Measurements from ENCODE around the gene SERPINB1.
"Not testable (repeated sequence)": the region's sequence is repeated elsewhere in the genome, so short reads cannot be mapped to it uniquely, and the experiment has no call there.

SERPINB1 gene

DNA sequence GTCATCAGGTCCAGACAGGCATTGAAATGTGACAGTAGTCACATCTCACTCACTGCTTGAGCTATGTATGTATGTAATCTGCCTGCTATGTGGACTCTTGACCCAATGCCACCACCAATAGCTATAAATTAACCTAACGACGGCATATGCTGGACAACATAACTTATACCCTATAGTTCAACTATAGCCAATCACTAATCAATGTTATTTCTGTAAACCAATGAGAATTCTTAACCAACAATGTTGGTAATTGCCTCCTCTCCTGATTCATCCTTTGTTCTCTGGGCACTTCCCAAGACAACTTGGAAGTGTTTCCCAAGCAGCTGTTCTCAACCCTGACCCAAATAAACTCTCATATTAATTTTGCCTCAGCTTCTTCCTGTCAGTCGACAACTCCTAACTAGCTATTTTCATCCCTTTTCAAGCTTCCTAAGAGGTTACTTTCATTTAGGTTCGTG, 24.1 kb upstream of the SERPINB1 start:
- no peak for DNase-seq

DNA sequence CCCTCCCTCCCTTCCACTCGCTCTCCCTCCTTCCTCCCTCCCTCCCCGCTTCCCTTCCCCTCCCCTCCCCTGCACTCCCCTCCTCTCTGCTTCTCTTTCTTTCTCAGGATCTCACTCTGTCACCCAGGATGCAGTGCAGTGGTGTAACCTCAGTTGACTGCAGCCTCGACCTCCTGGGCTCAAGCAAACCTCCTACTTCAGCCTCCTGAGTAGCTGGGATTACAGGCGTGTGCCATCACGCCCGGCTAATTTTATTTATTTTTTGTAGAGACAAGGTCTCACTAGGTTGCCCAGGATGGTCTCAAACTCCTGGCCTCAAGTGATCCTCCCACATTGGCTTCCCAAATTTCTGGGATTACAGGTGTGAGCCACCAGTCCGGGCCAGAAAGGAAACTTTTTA, 23.6 kb upstream of the SERPINB1 start:
- DNase-seq: no peak

DNA sequence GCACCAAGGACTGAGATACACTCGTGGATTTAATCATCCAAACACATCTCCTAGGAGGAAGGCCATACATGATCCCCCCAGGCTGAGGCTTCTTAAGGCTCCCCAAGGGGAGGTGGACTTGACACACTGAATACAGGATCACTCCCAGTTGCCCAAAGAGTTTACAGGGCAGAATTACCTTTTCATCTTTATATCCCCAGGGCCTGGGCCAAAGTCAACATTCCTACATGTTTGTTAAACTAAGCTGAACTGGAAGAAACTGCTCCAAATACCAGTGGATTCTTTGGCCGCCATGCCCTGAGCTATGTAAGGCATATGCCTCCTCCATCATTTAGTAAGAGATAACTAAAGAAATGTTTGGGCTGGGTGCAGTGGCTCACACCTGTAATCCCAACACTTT, 22.2 kb upstream of the SERPINB1 start:
- DNase-seq: no peak

DNA sequence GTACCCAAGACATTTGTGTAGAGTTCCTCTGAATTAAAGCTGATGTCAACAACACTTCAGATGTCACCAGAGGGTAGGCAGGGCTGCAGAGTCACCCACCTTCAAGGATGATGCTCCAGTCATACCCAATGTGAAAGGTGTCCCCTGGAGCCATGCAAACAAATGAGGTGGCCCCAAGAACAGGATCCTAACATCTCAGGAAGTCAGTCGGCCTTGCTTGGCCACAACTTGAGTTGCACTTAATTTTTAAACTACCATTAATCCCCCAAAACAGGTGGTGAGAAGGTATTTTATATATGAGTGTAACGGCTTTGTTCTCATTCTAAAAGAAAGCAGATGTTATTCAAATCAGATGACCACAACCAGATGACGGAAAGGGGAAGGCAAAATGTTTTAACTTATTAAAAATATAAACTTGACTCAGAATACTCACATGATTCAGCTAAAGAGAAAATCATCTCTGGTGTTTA, 21.1 kb upstream of the SERPINB1 start:
- no peak for DNase-seq

DNA sequence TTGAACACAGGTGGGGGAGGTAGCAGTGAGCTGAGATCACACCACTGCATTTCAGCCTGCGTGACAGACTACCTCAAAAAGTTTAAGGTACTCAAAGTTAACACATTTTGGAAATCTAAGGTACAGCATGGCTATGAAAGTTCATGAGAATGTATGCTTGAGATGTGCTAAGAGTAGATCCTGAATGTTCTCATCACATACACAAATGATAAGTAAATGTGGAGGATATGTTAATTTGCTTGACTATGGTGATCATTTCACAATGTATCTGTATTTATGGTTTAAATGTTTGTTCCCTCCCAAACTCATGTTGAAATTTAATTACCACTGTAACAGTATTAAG, 20.1 kb upstream of the SERPINB1 start:
- no peak for DNase-seq

DNA sequence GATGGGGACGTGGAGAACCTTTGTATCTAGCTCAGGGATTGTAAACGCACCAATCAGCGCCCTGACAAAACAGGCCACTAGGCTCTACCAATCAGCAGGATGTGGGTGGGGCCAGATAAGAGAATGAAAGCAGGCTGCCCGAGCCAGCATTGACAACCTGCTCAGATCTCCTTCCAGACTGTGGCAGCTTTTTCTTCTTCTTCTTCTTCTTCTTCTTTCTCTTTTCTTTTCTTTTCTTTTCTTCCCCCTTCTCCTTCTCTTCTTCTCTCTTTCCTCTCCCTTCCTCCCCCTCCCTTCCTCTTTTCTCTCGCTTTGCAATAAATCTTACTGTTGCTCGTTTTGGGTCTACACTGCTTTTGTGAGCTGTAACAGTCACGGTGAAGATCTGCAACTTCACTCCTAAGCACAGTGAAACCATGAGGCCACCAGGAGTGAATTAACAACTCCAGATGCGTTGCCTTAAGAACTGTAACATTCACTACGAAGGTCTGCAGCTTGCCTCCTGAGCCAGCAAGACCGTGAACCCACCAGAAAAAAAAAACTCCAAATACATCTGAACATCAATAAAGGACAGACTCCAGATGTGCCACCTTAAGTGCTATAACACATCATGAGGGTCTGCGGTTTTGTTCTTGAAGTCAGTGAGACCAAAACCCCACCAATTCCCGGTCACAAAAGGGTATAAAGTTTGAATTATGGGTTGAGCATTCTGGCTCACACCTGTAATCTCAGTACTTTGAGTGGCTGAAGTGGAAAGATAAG, 19.6 kb upstream of the SERPINB1 start:
- no peak for DNase-seq

DNA sequence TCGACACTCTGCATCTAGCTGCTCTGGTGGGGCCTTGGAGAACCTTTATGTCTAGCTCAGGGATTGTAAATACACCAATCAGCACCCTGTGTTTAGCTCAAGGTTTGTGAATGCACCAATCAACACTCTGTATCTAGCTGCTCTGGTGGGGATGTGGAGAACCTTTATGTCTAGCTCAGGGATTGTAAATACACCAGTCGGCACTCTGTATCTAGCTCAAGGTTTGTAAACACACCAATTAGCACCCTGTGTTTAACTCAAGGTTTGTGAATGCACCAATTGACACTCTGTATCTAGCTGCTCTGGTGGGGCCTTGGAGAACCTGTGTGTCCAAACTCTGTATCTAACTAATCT, 19.0 kb upstream of the SERPINB1 start:
- DNase-seq: not testable (repeated sequence)

DNA sequence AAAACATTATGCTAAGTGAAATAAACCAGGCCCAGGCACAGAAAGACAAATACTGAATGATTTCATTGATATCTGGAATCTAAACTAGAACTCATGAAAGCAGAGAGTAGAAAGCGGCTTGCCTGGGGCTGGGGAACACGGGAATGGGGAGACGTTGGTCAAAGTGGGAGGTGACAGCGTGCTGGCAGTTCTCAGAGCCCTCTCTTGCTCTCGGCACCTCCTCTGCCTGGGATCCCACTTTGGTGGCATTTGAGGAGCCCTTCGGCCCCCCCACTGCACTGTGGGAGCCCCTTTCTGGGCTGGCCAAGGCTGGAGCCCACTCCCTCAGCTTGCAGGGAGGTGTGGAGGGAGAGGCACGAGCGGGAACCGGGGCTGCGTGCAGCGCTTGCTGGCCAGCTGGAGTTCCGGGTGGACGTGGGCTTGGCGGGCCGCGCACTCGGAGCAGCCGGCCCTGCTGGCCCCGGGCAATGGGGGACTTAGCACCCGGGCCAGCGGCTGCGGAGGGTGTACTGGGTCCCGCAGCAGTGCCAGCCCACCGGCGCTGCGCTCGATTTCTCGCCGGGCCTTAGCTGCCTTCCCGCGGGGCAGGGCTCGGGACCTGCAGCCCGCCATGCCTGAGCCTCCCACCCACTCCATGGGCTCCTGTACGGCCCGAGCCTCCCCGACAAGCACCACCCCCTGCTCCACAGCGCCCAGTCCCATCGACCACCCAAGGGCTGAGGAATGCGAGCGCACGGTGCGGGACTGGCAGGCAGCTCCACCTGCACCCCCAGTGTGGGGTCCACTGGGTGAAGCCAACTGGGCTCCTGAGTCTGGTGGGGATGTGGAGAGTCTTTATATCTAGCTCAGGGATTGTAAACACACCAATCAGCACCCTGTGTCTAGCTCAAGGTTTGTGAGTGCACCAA, 18.4 kb upstream of the SERPINB1 start:
- DNase-seq: not testable (repeated sequence)

DNA sequence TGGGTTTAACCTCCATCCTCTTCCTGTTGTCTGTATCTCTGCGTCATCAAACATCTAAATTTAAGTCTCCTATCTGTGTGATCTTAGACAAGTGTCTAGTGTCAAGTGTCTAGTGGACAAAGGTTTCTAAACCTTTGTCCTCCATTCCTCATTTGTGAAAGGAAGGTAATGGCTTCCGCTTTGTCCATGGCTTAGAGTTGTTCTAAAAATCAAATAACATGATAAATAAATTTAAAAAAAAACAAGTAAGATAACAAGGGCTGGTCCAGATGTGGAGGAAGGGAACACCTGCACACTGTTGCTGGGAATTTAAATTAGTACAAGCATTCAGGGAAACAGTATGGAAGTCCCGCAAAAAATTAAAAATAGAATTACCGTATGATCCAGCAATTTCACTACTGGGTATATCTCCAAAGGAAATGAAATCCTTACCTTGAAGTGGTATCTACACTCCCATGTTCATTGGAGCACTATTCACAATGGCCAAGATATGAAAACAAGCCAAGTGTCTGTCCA, 17.6 kb upstream of the SERPINB1 start:
- DNase-seq: no peak

DNA sequence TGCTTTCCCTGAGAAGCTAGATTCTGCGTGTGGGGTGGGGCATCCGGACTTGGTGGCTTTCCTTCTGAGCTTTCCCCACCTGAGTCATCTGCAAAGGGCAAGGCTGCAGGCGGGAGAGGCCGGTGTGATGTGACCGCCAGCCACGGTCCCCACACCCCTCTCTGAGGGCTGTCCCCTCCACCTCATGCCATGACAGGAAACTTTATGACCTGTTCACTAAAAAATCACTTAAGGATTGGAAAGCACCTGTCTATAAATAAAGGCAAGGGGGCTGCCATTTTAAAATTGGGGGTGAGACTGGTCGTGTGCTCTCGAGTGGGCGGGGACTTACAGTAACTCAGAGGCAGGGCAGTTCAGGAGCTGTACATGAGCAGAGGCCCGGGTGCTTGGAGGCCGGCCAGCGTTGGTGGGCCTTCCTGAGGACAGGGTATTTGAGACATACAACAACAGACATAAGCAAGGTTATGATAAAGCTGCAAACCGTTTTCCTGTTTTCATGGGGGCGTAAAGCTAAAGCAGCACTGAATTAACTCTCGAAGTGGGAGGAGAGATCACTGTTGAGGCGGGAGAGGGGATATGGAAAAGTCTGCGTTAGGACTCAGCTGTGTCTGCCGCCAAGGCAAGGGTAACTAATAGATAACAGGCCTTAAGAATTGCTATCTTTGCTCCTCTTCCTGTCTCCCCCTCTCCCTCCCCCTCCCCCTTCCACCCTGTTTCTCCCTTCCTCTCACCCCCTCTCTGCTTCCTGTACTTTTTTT, 16.1 kb upstream of the SERPINB1 start:
- no peak for DNase-seq

DNA sequence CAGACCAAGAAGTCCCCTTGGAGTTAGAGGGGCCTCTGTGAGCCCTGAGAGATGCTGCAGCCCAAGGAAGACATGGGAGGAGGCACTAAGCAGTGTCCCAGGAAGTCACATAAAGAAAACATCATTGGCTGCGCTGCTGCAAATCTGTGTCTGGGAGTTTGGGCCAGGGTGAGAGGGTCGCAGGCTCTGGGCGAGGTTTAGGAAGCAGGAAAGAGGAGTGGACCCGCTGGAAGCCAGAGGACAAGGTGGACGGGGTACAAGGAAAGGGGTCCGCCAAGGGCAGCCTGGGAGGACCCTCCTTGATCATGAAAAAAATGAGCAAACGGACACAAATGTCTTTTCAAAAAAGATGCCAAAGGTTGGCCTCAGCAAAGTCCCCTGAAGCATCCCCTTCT, 15.5 kb upstream of the SERPINB1 start:
- no peak for DNase-seq

DNA sequence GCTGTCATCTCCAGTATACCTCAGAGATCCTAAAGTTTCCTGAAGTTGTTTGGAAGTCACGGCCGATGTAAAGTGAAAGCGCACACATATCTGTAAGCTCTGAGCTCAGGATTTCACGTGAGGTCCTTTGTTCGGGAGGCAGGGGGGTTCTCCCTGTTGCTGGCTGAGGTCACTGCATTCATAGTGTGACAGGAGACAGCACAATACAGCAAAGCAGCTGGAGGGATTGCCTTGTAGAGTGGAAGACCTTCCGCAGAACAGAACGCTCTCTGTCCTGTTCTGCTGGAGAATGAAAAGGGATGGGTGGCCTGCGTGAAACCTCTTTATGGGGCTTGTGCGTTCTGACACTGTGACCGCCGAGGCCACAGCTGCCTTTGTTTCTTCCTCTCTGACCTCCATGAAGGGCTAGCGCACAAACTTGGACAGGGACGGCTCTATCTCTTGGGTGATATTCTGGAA, 13.4 kb upstream of the SERPINB1 start:
- DNase-seq: no peak

DNA sequence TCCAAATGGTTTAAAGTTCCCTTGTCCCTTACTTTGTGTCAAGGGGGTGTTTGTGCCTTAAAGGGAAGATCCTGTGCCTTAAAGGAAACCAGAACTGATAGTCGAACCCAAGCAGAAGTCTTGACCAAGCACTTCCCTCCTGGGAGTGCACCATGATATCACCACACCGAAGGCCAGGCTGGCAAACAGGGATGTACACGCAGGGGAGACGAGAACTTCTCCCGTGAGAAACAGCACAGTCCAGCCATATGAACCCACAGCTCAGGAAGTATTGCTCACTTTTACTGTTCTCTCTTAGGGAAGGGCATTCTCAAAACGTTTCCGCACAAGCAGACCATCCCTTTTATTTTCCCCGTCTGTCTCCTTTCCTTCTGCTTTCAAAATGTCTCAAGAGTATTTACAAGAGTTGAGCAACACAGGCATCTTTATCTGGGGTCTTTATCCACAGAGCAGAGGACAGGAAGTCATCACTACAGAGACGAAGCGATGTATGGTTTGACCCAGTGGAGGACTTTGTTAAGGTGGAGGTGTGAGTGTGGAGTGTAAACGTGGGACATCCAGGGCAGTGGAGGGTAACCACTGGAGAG, 12.8 kb upstream of the SERPINB1 start:
- no peak for DNase-seq

DNA sequence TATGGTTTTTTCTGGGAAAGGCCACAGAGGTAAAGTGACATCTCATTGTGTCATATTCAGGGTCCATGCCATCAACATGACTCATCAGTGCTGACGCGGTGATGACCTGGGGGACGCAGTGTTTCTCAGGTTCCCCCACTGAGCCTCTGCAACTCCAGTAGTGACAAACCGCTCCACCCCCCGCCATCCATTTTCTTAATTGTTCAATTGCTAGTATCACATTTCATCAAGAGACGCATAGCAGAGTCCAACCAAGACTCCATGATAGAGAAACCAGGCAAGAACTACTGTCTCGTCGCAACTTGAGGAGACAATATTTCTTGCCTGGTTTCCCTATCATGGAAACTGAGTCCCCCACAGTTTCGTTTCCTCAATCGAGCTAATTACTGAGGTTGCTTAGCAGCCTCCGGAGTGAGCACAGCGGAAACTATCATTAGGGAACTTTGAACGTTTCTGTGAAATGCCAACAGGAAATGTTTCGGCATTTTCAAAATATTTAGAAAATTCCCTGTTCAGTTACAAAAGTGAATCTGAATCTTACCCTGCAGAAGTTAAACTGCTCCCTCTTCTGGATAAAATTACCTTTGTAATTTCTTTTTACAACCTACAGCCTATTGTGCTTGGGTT, 12.2 kb upstream of the SERPINB1 start:
- DNase-seq: no peak

DNA sequence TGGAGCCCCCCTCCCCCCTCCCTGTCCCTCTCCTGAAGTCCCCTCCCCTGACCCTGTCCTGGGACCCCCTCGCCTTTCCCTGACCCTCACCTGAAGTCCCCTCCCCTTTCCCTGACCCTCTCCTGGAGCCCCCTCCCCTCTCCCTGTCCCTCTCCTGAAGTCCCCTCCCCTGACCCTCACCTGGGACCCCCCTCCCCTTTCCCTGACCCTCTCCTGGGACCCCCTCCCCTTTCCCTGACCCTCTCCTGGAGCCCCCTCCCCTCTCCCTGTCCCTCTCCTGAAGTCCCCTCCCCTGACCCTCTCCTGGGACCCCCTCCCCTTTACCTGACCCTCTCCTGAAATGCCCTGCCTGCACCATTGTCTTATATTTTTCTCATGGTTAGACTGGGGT, 11.7 kb upstream of the SERPINB1 start:
- DNase-seq: not testable (repeated sequence)

DNA sequence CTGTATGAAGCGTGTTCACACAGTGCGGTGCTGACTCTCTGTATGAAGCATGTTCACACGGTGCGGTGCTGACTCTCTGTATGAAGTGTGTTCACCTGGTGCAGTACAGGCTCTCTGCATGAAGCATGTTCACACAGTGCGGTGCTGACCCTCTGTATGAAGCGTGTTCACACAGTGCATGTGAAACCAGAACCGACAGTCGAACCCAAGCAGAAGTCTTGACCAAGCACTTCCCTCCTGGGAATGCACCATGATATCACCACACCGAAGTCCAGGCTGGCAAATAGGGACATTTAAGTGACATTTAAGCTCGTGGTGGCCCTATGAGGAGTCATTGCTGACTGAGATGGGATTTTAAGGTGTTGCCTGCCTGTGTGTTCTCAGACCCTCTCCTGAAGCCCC, 11.3 kb upstream of the SERPINB1 start:
- no peak for DNase-seq

DNA sequence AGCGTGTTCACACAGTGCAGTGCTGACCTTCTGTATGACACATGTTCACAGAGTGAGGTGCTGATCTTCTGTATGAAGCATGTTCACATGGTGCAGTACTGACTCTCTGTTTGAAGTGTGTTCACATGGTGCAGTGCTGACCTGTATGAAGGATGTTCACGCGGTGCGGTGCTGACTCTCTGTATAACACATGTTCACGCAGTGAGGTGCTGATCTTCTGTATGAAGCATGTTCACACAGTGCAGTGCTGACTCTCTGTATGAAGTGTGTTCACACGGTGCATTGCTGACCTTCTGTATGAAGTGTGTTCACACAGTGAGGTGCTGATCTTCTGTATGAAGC, 10.8 kb upstream of the SERPINB1 start:
- DNase-seq: no peak

DNA sequence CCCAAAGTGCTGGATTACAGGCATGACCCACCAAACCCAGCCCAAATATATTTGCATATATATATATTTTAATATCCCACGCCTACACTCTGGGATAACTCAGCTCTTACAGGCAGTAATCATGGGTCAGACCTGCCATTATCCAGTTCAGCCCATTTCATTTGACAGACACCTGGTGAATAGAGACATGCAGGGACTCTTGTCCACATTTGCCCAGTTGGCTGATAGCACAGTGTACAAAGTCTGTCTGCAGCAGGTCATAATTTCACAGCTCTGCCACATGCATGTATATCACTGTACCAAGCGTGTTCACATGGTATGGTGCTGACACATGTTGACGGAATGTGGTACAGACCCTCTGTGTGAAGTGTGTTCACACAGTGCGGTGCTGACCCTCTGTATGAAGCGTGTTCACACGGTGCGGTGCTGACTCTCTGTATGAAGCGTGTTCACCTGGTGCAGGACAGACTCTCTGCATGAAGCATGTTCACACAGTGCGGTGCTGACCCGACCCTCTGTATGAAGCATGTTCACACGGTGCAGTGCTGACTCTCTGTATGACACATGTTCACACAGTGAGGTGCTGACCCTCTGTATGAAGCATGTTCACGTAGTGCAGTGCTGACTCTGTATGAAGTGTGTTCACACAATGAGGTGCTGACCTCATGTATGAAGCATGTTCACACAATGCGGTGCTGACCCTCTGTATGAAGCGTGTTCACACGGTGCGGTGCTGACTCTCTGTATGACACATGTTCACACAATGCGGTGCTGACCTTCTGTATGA, 10.3 kb upstream of the SERPINB1 start:
- DNase-seq: no peak

DNA sequence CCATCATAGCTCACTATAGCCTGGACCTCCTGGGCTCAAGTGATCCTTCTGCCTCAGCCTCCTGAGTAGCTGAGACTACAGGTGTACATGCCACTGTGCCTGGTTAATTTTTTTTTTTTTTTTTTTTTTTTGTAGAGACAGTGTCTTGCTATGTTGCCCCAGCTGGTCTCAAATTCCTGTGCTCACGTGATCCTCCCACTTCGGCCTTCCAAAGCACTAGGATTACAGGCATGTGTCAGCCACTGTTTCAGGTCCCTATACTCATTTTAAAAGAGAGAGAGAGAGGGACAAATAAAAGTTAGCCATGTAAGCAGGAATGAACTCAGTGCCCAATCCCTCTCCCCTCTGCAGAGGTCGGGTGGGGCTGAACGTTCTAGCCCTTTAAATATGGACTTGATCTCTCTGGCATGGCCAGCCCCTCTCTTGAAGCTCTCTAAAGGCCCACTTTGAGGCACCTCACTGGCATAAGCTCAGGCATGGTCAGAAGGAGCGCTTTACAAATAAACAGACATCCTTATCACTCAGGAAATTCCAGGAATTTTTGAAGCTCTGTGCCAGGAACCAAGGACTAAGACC, 9.0 kb upstream of the SERPINB1 start:
- DNase-seq: no peak

DNA sequence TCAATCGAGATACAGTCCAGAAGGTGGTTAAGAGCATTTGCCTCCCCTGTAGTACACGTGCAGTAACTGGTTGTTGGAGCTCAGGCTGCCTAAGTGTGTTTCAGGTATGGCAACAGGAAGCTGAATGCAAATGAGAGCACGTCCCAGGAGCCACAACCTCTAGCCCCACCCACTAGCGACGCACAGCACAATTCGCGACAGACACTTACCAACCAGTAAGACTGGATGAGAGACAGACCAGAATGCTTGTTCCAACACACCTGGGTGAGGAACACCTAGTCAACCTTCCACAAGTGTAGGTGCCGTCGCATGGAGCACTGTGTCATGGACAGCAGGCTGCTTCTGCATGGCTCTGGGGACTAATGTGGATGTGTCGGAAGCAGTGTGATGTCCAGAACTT, 7.2 kb upstream of the SERPINB1 start:
- no peak for DNase-seq

DNA sequence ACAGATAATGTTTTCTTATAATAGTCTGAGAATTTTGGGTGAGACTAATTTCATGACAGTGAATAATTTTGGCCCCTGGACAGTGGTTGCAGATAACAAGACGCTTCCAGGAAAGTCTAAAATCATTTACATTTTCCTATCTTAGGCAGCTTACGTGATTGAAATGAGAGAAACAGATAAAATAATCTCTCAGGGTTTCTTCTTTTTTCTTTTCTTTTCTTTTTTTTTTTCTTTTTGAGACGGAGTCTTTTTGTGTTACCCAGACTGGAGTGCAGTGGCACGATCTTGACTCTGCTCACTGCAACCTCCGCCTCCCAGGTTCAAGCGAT, 4.2 kb upstream of the SERPINB1 start:
- no peak for DNase-seq

Measured in NCI-H1417 treated with DMSO at 0.1 percent for 48 hours (cell line).